Colon (tissue), 2 donors: ENCODE data around the gene DNAH1.
"Not testable (repeated sequence)": the region's sequence is repeated elsewhere in the genome, so short reads cannot be mapped to it uniquely, and the experiment has no call there.

Experiments
- FAIRE-seq: peaks from 2 replicates; lab custom pipeline; 2012; peaks lifted over from hg19 to GRCh38; lab: Jason Lieb, UNC
- donor health status: control.
- donor health status: control.

Gene DNAH1

DNA sequence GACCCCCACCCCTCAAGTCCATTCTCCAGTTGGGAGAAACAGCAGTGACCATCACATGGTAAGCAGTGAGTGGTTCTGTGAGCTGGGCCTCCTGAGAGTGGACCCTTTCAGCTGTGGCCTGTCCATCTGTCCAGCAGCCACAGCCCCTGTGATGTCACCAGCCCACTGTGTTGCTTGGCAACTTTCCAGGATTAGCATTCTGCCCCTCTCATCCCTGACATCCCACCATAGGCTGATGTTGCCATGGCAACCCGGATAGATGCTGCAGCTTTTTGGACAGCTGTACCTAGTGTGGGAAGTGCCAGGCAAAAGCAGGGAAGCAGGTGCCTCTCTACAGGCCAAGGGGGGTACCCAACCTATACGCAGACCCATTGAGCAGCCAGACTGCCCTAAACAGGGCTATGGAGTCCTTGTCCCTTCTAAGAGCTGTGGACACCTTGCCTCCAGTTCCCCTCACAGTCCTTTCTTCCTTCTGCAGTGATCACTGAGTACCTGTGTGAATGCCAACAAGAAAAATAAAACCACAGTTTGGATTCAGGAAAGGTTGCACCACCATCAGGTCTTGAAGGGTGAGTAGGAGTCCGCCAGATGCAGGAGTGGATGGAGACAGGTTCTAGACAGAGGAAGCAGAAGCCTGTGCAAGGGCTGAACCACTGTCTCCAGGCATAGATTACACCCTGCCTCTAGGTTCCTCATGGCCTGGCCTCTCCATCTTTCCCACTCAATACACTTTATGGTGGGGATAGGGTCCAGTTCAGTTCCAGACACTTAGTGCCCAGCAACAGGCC, at the start of gene DNAH1:
TSS of gene DNAH1 (plus strand) at position 343 of the 788 bp plus-strand sequence. CDS start 6,124 bp downstream, outside the sequence.
- no peak for FAIRE-seq

DNA sequence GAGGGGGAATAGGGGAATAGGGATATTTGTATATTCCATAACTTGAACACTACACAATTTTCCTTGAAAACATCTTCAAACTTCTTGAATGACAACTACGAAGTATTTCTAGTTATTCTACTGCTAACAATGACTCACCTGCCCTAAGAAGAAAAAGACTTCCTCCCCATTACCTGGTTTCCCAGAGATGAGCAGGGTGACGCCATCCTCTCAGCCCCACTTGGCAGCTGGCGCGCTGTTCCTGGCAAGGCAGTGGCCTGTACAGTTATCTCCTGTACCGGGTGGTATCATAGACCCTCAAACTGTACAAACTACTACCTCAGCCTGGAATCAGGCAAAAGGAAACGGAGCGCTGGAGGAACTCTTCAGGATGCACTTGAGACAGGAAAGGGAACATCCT, 48.1 kb upstream of the DNAH1 start:
- FAIRE-seq: no peak

- FAIRE-seq: no peak
Observed at GRCh38 chr3:52269776-52270175, 46.3 kb upstream of the DNAH1 start.

DNA sequence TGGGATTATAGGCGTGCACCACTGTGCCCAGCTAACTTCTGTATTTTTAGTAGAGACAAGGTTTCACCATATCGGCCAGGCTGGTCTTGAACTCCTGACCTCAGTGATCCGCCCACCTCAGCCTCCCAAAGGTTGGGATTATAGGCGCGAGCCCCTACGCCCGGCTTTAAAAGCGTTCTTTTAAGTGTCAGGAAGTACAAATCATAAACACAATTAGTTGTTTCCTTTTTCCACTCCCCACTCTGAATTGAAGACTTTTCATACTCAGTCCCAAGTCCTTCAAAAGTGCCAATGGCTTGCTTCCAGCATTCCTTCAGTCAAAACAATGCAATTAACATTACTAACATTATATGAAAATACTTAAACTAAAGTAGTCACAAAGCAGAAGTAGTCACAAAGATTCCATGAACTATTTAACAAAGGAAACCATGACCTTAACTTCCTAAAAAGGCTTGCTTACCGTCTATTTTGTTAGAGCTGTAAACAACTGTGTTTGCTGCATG, 45.8 kb upstream of the DNAH1 start:
- FAIRE-seq: no peak

- FAIRE-seq: not testable (repeated sequence)
Observed at GRCh38 chr3:52272172-52272571, 43.9 kb upstream of the DNAH1 start.

DNA sequence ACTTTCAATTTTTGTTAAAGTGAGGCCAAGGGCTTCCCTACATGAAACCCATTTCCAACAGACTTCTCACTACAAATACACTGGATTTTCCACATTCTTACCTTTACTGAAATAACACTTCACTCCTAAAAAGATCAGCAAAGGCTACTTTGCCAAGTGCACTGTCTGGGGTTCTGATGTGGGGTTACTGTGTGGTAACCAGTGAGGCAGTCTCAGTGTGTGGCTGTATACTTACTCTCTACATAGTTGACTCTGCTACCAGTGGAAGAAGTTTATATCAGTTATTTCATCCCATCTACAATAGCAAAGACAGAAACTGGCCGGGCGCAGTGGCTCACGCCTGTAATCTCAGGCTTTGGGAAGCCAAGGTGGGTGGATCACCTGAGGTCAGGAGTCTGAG, 43.3 kb upstream of the DNAH1 start:
- no peak for FAIRE-seq

DNA sequence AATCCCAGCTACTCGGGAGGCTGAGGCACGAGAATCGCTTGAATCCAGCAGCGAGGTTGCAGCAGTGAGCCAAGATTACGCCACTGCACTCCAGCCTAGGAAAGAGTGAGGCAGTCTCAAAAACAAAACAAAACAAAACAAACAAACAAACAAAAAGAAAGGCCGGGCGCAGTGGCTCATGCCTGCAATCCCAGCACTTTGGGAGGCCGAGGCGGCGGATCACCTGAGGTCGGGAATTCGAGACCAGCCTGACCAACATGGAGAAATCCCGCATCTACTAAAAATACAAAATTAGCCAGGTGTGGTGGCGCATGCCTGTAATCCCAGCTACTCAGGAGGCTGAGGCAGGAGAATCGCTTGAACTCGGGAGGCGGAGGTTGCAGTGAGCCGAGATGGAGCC, 41.3 kb upstream of the DNAH1 start:
- not testable (repeated sequence) for FAIRE-seq

- no peak for FAIRE-seq
Observed at GRCh38 chr3:52277071-52277964, 38.8 kb upstream of the DNAH1 start.

DNA sequence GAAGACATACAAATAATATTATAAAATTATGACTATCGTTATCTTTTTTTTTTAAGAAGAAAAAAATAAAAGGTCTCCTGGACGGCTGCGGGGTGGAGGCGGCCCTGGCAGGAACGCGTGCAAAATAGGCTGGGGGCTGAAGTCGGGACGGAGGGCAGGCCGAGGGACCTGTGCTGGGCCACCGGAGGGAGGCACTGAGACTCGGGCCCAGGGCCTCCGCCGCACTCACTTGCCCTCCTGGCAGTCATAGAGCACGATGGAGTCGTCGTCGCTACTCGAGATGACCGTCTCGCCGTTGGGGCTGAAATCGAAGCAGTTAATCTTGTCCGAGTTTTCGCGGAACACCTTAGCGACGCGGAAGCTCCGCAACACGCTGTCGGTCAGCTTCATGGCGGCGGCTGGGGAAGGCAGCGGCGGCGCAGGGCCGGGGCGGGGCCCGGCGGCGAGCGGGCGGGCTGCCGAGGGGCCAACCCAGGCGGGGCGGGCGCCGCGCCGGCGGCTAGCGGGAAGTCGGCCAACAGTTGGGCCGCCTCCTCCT, 38.1 kb upstream of the DNAH1 start:
- no peak for FAIRE-seq

GRCh38 chr3:52278510-52279069, 37.5 kb upstream of the DNAH1 start, which contains the start of gene WDR82:
WDR82 (minus strand) TSS chr3:52278649; CDS start chr3:52278361, 288 bp downstream.
- FAIRE-seq: no peak

DNA sequence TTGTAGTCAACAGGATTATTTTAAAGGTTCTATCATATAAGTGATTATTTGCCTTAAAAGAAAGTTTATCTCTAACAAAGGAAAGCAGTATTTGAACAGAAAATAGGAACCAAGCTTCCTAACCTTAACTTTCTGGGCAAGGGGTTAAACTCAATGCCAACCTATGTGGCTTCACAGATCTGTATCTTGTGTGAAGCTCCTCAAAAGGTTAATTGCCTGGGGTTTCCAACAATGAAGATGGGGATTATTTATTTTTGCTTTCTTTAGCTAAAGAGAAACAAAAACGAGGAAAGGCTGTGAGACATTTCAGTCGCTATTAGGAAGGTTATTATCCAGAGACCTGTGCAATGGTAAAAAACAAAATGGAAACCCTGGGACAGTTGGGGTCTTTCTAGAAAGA, 36.5 kb upstream of the DNAH1 start:
- no peak for FAIRE-seq

- no peak for FAIRE-seq
Observed at GRCh38 chr3:52280050-52280461, 36.1 kb upstream of the DNAH1 start.

- FAIRE-seq: no peak
Observed at GRCh38 chr3:52281981-52282801, 33.9 kb upstream of the DNAH1 start.

DNA sequence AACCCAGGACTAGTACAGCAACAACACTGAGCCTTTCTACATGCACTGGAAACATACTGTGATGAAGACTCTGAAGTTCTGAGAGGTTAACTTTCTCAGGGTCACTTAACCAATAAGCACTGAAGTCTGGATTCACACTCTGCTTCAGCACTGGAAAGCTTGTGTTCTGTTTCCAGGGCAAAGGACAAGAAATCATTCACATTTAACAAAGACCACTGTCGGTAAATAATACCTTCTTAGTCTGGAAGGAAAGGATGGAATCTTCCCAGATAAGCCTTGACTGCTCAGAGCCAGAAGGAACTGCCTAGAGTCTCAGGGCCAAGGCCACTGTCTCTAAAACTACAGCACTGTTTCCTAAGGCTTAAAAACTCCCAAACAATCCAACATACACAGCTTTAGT, 32.8 kb upstream of the DNAH1 start:
- FAIRE-seq: no peak

- FAIRE-seq: not testable (repeated sequence)
Observed at GRCh38 chr3:52284051-52284450, 32.1 kb upstream of the DNAH1 start.

GRCh38 chr3:52286777-52287110, 29.4 kb upstream of the DNAH1 start:
- FAIRE-seq: no peak

GRCh38 chr3:52288674-52289073, 27.4 kb upstream of the DNAH1 start:
- FAIRE-seq: no peak

- no peak for FAIRE-seq
Observed at GRCh38 chr3:52289338-52289746, 26.8 kb upstream of the DNAH1 start.

DNA sequence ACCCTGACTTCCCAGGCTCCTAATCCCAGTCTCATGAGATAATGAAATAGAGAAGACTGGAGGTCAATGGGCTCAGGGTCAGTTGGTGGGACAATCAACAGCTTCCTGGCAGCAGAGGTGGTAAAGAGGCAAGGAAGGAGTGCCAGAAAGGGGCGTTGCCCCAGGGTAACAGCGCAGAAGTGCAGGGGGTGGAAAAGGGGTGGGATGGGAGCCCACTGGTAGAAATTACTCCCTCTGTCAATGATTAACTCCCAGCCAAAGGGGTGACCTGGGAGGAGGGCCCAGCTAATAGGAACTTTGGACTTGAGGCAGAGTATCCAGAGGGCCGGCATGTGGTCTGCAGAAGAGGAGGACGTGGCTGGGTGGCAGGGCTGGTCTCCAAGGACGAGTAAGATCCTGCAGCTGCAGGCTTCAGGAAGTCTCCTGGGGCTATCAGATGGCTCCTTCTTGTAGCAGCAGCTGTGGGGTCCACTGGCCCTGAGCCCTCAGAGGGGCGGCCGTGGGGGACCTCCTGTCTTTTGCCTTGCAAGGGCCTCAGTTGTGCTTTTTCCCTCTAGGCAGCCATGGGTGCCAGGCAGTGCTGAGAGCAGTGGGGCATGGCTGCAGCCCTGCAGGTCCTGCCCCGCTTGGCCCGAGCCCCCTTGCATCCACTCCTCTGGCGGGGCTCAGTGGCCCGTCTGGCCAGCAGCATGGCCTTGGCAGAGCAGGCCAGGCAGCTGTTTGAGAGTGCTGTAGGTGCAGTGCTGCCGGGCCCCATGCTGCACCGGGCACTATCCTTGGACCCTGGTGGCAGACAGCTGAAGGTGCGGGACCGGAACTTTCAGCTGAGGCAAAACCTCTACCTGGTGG, 26.1 kb upstream of the DNAH1 start:
- FAIRE-seq: no peak
